Fibroblast of peridontal ligament (primary cell): ENCODE results near the gene NFYA.

Experiments used
- DNase-seq: peaks from one replicate; pipeline ENCODE4 v3.0.0-alpha.2; 2010; ENCODE audit errors: extremely low read depth

Gene NFYA

DNA sequence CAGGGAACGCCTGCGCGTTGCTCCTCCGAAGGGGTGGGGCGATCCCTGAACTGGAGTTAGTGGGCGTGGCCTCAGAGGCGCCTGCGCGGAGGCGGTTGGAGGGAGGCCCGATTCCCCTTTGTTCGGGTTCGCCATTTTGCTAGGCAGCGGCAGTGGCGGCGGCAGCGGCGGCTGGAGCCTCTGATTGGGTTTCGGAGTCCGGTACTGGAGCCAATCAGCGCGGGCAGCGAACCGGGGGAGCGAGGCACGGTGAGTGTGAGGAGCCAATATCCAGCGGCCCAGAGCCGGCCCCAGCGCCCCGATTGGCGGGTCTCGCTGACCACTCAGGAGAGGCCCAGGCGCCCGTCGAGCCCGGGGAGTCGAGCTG lies at the start of gene NFYA:
Gene NFYA, plus strand, starts transcription at position 139 of the 367 bp plus-strand sequence. CDS start 6,116 bp downstream, outside the sequence.
- peak; percentile 100 for DNase-seq

DNA sequence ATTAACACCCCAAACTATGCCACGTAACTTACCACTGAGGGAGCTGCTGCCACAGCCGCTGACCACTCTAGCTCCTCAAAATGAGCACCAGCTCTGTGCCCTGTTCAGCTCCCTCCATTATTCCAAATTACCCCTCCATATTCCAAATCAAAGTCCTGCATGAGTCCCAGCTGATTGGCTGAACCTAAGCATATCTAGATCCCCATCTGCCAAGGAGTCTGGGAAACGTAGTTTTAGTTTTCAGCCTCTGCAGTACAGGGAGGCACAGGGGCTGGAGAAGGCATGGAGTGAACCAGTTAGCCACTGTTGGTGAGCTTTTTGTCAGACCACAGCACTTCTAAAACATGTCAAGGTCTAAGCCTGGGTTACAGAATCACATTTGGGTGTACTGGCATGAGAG lies 49.7 kb upstream of the NFYA start:
- no peak for DNase-seq

DNA sequence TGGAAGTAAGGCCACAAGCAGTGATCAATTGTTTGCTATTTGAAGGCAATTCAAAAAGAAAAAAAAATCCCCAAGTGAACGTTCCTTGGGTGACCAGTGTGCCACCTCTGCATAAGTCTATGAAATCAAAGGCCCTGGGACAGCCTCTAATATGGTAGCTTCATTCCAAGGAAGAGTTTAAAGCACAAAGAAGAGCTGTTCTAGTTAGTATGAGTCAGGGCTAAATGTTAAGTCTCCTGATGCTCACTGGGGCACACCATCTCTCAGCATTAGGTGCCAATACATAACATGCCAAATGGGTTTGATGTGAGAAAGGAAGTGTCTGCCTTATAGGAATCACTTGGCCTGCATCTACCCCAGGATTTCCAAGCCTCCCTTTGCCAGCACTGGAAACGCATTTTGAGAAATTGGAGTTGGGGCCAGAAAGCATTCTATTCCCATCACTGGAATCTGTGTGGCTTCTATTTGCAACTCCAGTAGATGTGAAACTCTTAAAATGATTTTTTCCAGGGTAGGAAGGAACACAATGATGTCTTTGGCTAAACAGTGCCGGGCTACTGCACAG lies 46.7 kb upstream of the NFYA start:
- no peak for DNase-seq

DNA sequence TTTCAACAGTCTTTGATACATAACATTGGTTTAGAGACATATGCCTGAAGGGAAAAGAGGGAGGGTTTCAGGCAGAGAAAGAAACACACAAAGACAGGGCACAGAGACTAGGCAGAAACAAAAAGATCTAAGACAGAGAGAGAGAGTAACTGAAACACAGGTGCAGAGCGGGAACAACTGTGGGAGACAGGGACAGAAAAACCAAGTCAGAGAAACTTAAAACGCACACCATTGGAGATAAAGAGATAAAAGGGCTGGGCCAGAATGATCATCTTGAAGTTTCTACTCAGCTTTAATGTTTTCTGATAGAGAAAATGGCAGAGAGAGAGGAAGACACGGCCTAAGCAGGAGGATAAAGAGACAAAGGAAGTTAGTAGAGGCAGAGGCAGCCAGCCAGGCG lies 45.5 kb upstream of the NFYA start:
- no peak for DNase-seq

DNA sequence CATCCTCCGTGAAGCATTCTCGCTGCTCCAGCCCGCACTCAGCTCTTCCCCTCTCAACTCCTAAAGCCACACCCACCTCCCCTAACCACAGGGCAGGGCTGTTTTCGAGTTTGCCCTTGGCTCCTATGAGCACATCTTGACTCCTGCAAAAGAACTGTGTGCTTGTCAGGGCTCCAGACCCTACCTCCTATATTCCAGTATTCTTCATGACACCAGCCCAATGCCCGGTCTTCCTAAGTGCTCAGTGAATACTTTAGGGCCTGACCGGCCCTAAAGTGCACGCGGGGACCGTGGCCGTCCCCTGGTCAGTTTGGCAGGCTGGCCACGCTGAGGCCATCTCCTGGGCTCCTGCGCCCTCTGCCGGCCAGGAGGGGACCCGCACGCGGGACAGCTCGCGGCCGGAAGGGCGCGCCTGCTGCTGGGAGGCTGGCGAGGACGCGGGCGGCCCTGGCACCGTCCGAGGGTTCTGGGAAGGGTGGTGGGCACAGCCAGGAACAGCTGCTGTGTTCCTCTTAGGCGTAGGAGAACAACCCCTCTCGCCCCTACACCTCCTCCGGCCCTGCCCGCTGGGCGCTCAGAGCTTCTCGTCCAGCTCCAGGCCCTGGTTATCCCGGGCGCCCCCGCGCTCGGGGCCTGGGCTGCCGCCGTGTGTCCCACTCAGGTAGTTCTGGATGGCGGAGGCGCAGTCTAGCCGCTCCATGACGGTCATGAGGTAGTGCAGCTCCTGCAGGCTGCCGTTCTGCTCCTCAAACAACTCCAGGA lies 44.8 kb upstream of the NFYA start:
- DNase-seq, result peak; percentile 69

DNA sequence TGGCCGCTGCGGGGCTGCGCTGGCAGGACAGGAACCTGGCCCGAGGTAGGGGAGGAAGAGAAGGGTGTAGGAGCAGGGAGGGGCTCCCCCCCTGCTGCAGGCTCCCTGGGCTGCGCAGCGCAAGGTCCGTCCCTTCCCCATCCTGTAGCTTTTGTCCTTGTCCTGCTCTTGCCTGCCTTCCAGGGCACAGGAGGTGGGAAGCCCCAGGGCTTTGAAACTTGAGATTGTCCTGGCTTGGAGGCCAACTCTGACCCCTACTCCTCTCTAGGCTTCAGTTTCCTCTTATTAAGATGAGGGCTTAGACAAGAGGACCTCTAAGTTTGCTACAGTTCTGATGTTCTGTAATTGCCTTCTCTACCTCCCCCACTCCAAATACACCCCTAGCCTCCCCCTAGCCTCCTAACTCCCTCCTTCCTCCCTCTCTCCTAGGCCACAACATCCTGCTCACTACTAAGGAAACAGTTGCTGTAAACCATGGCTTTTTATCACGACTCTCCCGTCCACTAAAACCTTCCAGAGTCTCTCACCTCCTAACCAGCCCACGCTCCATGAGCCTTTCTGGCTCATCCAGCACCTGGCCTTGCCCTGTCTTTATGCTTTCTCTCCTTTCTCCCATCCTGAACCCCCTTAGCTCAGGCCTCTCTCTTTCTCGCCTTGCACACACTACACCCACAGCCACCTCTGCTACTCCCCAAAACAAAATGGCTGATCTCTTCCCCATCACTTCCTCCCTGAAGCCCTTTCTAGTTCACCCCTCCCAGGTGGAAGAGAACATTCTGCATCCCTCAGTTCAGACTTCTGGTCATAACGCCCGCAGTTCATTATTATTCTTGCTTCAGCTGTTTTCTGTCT lies 44.0 kb upstream of the NFYA start:
- peak; percentile 6 for DNase-seq

DNA sequence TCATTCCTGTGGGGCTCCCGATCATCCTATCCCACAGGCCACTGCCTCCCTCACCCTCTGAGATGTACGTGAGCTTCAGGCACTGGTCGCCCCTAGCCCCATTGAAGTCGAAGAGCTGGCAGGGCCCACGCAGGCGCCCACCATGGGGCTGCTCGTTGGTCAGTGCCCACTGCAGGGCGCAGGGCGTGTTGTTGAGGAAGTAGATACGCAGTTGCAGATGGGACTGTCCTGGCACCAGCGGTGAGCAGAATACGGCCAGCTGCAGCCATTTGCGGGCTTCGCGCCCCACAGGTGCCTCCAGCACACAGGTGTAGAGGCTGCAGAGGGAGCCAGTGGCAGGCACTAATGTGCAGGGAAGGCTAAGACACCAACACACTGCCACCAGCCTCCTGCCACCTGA lies 39.9 kb upstream of the NFYA start:
- no peak for DNase-seq

DNA sequence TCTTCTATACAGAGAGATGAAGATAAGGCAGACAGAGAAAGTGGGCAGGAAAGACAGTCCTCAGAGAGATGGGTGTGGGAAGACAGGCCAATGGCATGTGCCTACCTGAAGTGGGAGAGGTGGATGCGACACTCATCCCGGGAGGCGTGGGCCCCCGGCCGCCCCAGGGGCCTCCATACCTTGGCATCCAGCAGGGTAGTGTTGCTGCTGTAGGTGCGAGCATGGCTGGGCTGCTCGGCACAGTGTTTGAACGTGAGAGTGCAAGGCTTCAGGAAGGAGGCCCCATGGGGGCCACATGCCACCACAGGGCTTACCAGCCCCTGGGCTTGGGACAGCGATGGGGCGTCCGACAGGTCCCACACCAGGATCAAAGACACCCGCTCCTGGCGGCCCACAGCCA lies 39.0 kb upstream of the NFYA start:
- no peak for DNase-seq

DNA sequence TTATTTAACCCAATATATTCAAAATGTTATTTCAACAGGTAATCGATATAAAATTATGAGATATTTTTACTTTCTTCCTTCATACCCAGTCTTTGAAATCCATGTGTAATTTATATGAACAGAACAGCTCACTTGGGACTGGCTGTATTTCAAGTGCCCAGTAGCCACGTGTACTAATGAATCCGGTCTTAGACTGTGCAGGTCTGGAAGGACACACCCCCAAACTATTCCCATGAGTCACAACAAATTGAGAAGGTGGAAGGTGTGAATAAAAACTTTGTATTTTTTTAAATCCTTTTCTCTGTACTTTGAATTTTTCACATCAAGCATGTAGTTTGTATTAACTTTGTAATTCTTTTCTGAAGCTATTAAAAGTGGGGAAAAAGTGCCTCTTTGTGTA lies 36.6 kb upstream of the NFYA start:
- no peak for DNase-seq

DNA sequence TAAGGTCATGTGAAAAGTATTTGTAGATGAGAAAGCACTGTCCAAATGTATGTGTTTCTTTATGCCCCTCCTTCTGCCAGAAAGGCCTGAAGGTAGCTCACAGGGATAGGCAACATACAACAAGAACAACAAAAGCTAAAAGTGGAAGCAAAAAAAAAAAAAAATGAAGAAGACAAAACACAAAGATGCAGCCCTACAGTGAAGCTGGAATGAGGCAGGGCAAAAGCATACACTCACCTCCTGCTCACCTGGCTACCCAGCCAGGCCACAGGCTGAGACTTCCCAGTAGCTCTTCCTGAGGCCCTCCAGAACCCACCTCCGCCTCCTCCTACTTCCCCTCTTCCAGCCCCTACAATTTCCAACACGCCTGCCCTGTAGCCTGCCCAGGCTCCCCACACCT lies 36.2 kb upstream of the NFYA start:
- no peak for DNase-seq

DNA sequence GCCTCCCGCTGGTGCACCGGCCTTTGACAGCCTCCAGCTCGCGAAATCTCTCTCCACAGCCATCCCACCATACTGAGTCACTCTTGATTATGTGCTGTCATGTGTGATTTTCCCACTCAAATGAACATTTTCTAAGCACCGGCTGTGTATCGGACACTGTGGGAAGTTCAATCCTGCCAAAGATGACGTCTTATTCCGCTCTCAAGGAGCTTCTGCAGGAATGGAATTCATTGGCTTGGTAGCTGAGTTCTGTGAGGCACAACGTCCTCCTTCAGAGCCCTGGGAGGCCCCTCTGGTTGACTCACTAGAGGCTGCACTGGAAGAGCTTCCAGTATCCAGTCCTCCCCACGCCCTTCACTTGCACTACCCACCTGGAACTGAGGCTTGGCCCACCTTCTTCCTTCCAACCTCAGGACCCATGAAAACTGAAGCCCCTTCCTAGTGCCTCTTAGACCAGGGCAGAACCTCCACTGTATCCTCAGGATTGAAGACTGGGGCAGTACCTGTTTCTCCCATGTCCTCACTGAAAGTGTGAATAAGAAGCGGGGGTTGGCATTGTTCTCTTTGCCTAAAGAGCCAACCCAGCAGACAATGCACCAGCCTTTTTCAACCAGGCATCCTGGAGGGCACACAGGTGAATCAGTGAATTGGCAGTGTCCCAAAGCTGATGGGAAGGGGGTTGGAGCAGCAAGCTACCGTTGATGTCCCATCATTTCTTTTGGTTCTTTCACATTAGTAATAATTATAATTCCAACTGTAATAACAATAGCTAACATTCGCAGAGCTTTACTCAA lies 35.5 kb upstream of the NFYA start:
- no peak for DNase-seq

DNA sequence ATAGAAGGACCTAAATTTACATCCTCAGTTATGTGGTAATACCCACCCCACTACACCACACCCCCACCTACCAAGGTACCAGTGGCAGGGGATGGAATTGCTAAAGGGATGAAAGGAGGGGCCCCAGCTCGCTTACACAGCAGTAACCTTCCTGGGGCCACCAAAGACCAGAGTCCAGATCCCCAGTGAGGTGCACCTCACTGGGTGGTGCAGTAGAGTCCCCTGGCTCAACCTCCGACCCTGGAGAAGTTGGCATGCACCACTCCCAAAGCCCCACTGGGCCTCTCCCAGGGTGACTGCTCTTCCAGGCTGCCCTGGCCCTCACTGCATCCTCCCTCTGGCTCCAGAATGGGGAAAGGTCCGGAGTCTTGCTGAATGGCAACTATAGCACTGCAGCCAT lies 34.6 kb upstream of the NFYA start:
- DNase-seq, result no peak

DNA sequence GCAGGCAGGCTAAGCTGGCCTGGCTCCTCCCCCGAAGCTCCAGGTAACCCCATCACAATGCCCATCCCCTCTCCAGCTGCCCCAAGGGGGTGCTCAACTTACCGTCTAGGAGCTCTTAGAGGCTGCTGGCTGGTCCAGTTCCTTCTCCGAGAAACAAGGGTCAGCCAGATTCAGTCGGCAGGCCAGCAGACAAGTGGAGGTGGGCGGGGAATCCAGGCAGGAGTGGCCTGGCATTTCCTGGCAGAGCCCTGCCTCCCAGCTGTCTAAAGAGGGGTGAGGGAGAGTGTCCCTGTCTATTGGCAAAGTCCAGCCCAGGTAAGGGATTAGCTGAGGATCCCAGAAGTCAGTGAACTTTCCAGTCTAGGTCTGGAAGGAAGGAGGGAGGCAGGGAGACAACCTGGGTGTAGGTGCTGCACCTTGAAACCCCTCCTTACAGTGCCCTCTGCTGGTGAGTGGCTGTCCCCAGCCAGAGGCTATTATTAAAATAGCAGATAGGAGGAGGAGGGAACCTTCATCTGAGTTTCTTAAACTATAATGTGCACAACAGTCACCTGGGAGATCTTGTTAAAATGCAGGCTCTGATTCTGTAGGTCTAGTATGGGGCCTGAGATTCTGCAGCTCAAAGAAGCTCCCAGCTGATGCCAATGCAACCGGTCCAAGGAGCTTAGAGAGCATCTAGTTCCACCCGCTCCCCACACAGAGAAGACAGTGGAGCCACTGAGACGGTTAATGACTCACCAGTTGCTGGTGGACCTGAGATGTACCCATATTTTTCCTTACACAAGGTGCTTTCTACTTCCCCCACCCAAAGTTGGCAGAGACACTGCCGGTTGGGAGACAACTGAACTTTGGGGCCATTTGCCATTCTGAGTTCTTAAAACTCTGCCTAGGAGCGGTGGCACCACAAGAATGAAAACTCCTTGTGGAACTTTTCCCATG lies 33.4 kb upstream of the NFYA start, which contains the start of gene UNC5CL:
Gene UNC5CL, minus strand, starts transcription at position 162 of the 939 bp plus-strand sequence. CDS start 4,147 bp downstream, outside the sequence.
- DNase-seq, result no peak

DNA sequence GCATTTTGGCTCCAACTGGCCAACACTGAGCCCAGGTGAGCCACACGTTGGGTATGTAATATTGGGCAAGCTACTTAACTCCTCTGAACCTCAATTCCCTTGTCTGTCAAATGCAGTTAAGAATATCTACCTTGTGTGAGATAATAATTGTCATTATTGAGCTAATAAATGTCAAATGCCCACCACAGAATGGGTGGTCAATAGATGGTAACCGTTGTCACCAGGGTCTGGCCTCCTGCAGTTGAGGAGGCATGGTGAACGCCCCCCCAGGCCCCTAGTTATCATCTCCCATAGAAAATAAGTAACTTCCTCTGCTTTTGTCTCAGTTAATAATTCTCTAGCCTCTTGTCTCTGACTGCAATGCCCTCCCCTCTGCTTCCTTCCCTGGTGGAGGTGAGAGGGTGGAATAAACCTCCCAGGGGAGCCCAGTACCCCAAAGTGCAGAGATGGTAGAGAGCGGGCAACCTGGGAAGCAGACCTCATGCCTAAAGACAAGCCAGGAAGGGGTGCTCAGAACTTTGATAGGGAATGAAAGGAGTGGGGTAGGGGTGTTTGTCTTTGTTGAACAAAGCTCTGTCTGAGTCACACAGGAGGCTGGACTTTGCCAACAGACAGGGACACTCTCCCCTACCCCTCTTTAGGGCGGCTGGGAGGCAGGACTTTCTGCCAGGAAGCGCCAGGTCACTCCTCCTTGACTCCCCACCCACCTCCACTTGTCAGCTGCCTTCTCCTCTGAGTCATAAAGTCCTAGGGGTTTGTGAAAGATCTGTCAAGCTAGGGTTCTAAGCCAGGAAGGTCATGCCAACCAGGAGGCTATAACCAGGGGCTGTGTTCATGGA lies 32.5 kb upstream of the NFYA start:
- no peak for DNase-seq

DNA sequence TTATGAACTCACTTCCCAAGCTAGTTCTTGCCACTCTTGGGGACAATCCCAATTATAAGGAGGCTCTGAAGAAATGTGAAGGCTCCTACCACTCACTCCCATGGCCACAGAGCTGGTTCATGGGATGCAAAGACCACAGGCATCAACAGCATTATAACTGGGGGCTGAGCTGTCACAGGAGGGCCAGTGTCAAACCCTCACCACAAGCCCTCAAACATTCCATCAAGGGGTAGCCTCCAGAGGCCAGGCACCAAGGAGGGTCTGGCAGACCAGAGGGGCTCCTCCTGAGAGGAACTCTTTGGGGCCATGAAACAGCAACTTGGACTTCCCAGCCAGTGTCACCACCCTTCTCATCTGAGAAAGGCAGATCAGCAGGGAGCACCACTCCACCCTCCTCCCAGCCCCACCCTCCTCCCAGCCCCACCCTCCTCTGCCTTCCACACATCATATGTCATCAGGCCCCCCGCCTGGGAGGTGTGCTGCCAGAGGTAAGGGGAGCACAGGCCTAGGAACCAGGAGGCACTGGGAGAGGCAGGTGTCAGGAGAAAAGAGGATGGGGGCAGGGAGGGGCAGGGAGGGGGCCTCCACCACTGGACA lies 31.7 kb upstream of the NFYA start:
- DNase-seq, result no peak

DNA sequence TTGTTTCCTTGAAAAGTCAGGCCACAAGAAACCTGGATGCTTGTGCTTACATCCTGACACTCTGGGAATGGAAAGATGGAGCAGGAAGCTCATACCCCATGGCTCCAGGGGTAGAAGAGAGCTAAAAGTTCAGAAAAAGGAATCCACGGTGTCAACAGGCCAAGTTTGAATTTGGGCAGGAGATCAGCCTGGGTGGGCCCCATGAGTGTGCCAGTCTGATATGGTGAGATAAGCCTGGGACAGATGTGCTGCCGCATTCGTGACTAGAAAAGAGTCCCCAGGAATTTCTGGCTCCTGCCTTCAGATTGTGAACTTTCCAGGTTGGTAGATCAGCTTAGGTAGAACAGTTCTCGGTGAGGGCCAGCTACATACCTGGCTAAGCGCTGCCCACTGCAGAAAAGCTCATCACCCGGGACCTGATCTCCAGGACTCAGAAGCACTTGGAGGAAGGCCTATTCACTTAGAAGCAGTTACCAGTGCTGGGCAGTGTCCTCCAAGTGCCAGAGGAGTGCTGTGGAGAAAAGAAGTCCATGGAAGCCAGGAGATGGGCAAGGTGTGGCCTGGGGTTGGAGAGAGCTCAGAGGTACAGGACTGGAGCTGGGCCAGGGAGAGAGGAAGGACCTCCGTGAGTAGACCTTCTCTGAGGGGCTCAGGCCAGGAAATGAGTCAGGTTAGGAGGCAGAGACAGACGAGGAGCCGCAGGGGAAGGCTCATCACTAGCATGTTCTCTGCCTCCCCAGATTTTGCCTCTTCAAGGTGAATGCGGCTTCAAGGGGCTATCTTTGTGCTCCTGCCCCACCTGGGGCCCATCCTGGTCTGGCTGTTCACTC lies 30.3 kb upstream of the NFYA start, which contains the start of gene TSPO2:
Gene TSPO2, plus strand, starts transcription at position 242 of the 830 bp plus-strand sequence. Its CDS starts 519 bp downstream, at position 761.
- no peak for DNase-seq

DNA sequence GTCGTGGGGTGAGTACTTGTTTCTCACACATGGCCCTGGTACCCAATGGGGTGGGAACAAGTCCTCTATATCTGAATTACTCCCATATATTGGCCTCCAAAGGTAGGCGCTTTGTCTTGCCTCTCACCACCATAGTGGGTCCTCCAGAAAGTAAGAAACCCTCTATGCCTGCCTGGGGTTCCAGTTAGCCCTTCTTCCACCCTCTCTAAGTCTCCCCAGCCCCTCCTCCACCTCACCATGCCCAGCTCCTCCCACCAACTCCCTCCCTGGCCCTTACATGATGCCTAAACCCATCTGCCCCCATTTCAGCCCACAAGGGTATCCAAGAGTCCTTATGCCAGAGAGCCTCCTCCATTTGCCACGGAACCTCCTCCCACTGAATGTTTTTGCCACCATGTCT lies 29.6 kb upstream of the NFYA start:
- DNase-seq, result no peak

DNA sequence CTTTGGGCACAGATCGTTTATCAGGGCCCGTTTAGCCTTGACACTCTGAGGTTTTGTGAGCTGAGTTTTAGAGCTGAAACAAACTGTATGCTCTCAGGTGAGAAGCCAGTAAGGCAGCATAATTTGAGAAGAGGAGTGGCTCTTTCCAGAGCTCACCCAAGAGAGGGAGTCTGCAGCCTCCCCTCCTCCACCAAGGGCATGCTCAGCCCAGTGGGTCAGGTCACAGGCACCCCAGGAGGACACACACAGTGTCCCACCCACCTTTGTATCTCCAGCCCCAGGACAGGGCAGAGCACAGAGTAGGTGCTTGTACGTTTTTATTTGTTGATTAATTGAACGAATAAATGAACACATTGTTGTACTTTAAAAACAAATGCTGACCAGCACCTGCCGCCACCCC lies 27.1 kb upstream of the NFYA start:
- no peak for DNase-seq
